HCT116 (cell line): ENCODE measurements around the gene MYO1A.

Source experiments
- EZH2 ChIP-seq: fragments of 200-600 bp; sonication (generic); IDR thresholded peaks from 2 replicates; pipeline ENCODE4 v1.6.1; 2017; ENCODE audit warnings: antibody characterized with exemption, mixed run types
- EZH2phosphoT487 ChIP-seq: fragments of 200-600 bp; IDR thresholded peaks from 2 replicates; pipeline ENCODE4 v1.6.1; 2018; ENCODE audit warnings: antibody characterized with exemption, borderline replicate concordance
- POLR2A ChIP-seq: IDR thresholded peaks from 2 replicates; pipeline ENCODE4 v1.7.0; 2011; ENCODE audit warnings: borderline replicate concordance; ENCODE audit not compliant: insufficient read depth, insufficient read length; ENCODE audit errors: extremely low read depth
- POLR2AphosphoS5 ChIP-seq: IDR thresholded peaks from 2 replicates; pipeline ENCODE4 v1.6.1; 2011; ENCODE audit warnings: mild to moderate bottlenecking, low read depth, low read length, moderate library complexity
- SIN3A ChIP-seq: IDR thresholded peaks from 2 replicates; pipeline ENCODE4 v1.6.1; 2012; ENCODE audit warnings: low read depth
- TCF7L2 ChIP-seq: IDR thresholded peaks from 2 replicates; pipeline ENCODE4 v1.7.0; 2011; ENCODE audit warnings: borderline replicate concordance, inconsistent platforms; ENCODE audit not compliant: insufficient read depth, insufficient read length; ENCODE audit errors: extremely low read depth
- YY1 ChIP-seq: IDR thresholded peaks from 2 replicates; pipeline ENCODE4 v1.6.1; 2011; ENCODE audit warnings: low read length, low read depth, moderate library complexity, mild to moderate bottlenecking; ENCODE audit not compliant: insufficient replicate concordance; ENCODE audit errors: extremely low read depth
- ZFX ChIP-seq: fragments of 450-650 bp; IDR thresholded peaks from 2 replicates; pipeline ENCODE4 v1.6.1; 2017
- TF ChIP-seq, protein P1 (sequence below), 3 experiments: fragments of 200-600 bp in 1 of 3; sonication (generic) in 1 of 3; IDR thresholded peaks in 2 of 3; conservative IDR thresholded peaks in 1 of 3; 2 replicates each; pipeline ENCODE4 v1.5.1; 2012 to 2017; ENCODE audit warnings: low read depth in 2 of 3, low read length in 2 of 3, antibody characterized with exemption in 1 of 3, borderline replicate concordance in 1 of 3, control low read depth in 1 of 3, mild to moderate bottlenecking in 1 of 3, mixed read lengths in 1 of 3, mixed run types in 1 of 3, moderate library complexity in 1 of 3; ENCODE audit not compliant: insufficient read depth in 1 of 3
- TF ChIP-seq, protein P2 (sequence below): IDR thresholded peaks from 2 replicates; pipeline ENCODE4 v1.6.1; 2012
- TF ChIP-seq, protein P3 (sequence below): IDR thresholded peaks from 2 replicates; pipeline ENCODE4 v1.6.1; 2011; ENCODE audit warnings: mild to moderate bottlenecking, low read length, moderate library complexity; ENCODE audit not compliant: insufficient replicate concordance; ENCODE audit errors: extremely low read depth
- TF ChIP-seq, protein P4 (sequence below): IDR thresholded peaks from 2 replicates; pipeline ENCODE4 v1.6.1; 2012

DNA sequence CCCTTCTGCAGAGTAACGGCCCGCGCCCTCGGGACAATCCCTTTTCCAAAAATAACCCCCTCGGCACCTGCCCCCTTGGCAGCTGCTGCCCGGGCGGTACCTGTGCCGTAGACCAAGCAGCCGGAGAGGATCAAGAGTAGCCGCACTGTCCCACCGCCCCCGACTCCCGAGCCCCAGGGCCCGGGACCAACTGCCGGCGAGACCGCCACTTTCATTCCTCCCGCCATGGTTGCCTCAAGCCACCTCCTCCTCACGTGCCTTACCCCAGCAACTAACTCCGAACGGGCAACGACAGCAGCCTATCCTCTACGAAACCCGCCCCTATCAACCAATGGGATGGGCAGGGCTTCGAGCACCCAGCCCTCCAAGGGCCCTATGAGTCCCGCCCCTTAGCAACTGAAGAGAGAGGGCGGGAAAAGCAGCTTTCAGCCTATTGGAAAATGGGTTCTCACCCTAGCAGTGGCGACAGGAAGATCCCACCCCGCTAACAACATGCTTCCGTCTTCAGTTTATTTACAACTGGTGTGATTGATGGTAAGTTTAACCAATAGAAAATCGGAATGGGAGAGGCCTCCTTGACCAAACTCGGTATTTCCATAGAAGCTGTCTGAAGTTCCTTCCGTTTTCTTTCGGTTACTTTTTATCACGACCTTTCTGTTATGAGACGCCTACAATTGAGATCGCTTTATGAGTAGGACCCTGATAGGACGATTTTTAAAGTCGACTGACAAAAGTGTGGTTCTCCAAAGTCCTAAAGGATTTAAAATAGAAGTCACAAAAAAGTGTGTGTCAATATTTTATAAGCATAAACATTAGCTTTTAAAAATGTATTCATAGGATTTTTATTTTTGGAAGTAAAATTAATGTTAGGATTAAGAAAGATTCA is 28.8 kb upstream of the MYO1A start, which contains the start of gene NEMP1:
- TF ChIP-seq EZH2 = no peak
- peak; percentile 53 for TF ChIP-seq TCF7L2
- TF ChIP-seq, protein P1, sequence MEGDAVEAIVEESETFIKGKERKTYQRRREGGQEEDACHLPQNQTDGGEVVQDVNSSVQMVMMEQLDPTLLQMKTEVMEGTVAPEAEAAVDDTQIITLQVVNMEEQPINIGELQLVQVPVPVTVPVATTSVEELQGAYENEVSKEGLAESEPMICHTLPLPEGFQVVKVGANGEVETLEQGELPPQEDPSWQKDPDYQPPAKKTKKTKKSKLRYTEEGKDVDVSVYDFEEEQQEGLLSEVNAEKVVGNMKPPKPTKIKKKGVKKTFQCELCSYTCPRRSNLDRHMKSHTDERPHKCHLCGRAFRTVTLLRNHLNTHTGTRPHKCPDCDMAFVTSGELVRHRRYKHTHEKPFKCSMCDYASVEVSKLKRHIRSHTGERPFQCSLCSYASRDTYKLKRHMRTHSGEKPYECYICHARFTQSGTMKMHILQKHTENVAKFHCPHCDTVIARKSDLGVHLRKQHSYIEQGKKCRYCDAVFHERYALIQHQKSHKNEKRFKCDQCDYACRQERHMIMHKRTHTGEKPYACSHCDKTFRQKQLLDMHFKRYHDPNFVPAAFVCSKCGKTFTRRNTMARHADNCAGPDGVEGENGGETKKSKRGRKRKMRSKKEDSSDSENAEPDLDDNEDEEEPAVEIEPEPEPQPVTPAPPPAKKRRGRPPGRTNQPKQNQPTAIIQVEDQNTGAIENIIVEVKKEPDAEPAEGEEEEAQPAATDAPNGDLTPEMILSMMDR (IDR thresholded peaks at IDR 0.05 in 2 of 3, conservative IDR thresholded peaks at IDR 0.05 in 1 of 3; ENCODE audit: borderline replicate concordance in 1 of 3, insufficient read depth in 1 of 3, low read depth in 2 of 3, low read length in 2 of 3) = no peak
- TF ChIP-seq ZFX = no peak; the same call in 1 of the 2 replicates
- TF ChIP-seq, protein P2, sequence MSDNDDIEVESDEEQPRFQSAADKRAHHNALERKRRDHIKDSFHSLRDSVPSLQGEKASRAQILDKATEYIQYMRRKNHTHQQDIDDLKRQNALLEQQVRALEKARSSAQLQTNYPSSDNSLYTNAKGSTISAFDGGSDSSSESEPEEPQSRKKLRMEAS = peak; percentile 95
- TF ChIP-seq POLR2A = peak; percentile 26
- peak; percentile 88 for TF ChIP-seq SIN3A
- TF ChIP-seq, protein P3, sequence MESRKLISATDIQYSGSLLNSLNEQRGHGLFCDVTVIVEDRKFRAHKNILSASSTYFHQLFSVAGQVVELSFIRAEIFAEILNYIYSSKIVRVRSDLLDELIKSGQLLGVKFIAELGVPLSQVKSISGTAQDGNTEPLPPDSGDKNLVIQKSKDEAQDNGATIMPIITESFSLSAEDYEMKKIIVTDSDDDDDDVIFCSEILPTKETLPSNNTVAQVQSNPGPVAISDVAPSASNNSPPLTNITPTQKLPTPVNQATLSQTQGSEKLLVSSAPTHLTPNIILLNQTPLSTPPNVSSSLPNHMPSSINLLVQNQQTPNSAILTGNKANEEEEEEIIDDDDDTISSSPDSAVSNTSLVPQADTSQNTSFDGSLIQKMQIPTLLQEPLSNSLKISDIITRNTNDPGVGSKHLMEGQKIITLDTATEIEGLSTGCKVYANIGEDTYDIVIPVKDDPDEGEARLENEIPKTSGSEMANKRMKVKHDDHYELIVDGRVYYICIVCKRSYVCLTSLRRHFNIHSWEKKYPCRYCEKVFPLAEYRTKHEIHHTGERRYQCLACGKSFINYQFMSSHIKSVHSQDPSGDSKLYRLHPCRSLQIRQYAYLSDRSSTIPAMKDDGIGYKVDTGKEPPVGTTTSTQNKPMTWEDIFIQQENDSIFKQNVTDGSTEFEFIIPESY = no peak
- no peak for TF ChIP-seq YY1
- TF ChIP-seq, protein P4, sequence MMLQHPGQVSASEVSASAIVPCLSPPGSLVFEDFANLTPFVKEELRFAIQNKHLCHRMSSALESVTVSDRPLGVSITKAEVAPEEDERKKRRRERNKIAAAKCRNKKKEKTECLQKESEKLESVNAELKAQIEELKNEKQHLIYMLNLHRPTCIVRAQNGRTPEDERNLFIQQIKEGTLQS = no peak
- no peak for TF ChIP-seq EZH2phosphoT487
- peak; percentile 64 for TF ChIP-seq POLR2AphosphoS5
